NAMALWA (cell line): Measurements from ENCODE around the gene BANF1.
"Not testable (repeated sequence)": the region's sequence is repeated elsewhere in the genome, so short reads cannot be mapped to it uniquely, and the experiment has no call there.

Experiments used
- DNase-seq: peaks from one replicate; pipeline ENCODE4 v3.0.0-alpha.2; 2015; ENCODE audit warnings: low spot score

Gene BANF1

GRCh38 chr11:66011239-66011784 is 9.0 kb downstream of the BANF1 start:
- no peak for DNase-seq

- no peak for DNase-seq
Measured at GRCh38 chr11:66011785-66012303, 9.5 kb downstream of the BANF1 start, which contains the start of gene CST6. TSS of gene CST6 (plus strand) at chr11:66012008. CDS start at chr11:66012045, 37 bp downstream.

GRCh38 chr11:66012371-66012945 is 10.2 kb downstream of the BANF1 start:
- no peak for DNase-seq

GRCh38 chr11:66012946-66013761 is 10.9 kb downstream of the BANF1 start:
- no peak for DNase-seq

- DNase-seq, result no peak
Measured at GRCh38 chr11:66013762-66014100, 11.4 kb downstream of the BANF1 start.

- no peak for DNase-seq
Measured at GRCh38 chr11:66014804-66015453, 12.6 kb downstream of the BANF1 start.

GRCh38 chr11:66015454-66015881 is 13.2 kb downstream of the BANF1 start:
- DNase-seq, result no peak

- no peak for DNase-seq
Measured at GRCh38 chr11:66015936-66016792, 13.9 kb downstream of the BANF1 start.

GRCh38 chr11:66016793-66017177 is 14.5 kb downstream of the BANF1 start:
- no peak for DNase-seq

- no peak for DNase-seq
Measured at GRCh38 chr11:66017321-66017720, 15.0 kb downstream of the BANF1 start.

GRCh38 chr11:66020212-66020611 is 17.9 kb downstream of the BANF1 start:
- no peak for DNase-seq

- no peak for DNase-seq
Measured at GRCh38 chr11:66020618-66021357, 18.5 kb downstream of the BANF1 start.

GRCh38 chr11:66022401-66023185 is 20.3 kb downstream of the BANF1 start:
- DNase-seq, result peak; percentile 82

GRCh38 chr11:66023186-66023440 is 20.8 kb downstream of the BANF1 start:
- not testable (repeated sequence) for DNase-seq

GRCh38 chr11:66026017-66026529 is 23.8 kb downstream of the BANF1 start, which contains the start of gene CATSPER1:
TSS of gene CATSPER1 (minus strand) at chr11:66026479. CDS start at chr11:66026379, 100 bp downstream.
- DNase-seq, result no peak

GRCh38 chr11:66032957-66033735 is 30.8 kb downstream of the BANF1 start:
- peak; percentile 65 for DNase-seq

- DNase-seq, result no peak
Measured at GRCh38 chr11:66035653-66036333, 33.5 kb downstream of the BANF1 start.

- DNase-seq, result no peak
Measured at GRCh38 chr11:66036334-66036710, 34.0 kb downstream of the BANF1 start.

- no peak for DNase-seq
Measured at GRCh38 chr11:66037327-66037726, 35.0 kb downstream of the BANF1 start.
